IMR-90 (cell line): ENCODE measurements around the gene SYNGR1. TPM values are rescaled to one million over a fixed set of nuclear protein-coding genes. Genes with fewer than 3 reads are reported as not detected.

Source experiments
- ATAC-seq: fragments of 200-7000 bp; cut with Tn5 transposase; 2 replicates; pipeline ENCODE4 v1.9.1; 2020; ENCODE audit warnings: low read depth, mild to moderate bottlenecking, moderate library complexity
- BruUV-seq: library from RNA; stranded (reverse); fragments of 400-500 nt; replicated peaks from 2 replicates; lab custom pipeline; 2021; lab: Mats Ljungman, UMichigan
- CTCF ChIA-PET: fragments of 300-600 bp; formaldehyde crosslinking; extraction: SDS; loops from one replicate; lab custom pipeline; 2021; ENCODE audit warnings: antibody characterized with exemption; lab: Yijun Ruan, JAX
- POLR2A ChIA-PET: fragments of 300-600 bp; sonication (Branson Sonifier 250); formaldehyde crosslinking; loops from one replicate; lab custom pipeline; 2022; ENCODE audit warnings: antibody characterized with exemption; ENCODE audit not compliant: unreplicated experiment; lab: Charles Lee
- DNase-seq: peaks from one replicate; pipeline ENCODE4 v3.0.0; 2013
- H2AFZ ChIP-seq: replicated peaks from 2 replicates; pipeline ENCODE3; 2013; ENCODE audit warnings: low read length, mild to moderate bottlenecking; ENCODE audit not compliant: poor library complexity
- H2AK5ac ChIP-seq: 2 replicates; pipeline ENCODE4 v1.6.1; 2013; ENCODE audit warnings: low read depth, low read length, inconsistent platforms
- H2AK9ac ChIP-seq: replicated peaks from 2 replicates; pipeline ENCODE3; 2013; ENCODE audit warnings: mild to moderate bottlenecking, low read depth, low read length, moderate library complexity; ENCODE audit not compliant: poor library complexity
- H2BK120ac ChIP-seq: 2 replicates; pipeline ENCODE4 v1.6.1; 2013; ENCODE audit warnings: low read depth, low read length, inconsistent platforms
- H2BK15ac ChIP-seq: 3 replicates; pipeline ENCODE4 v1.6.1; 2013; ENCODE audit warnings: low read depth, low read length, inconsistent platforms
- H2BK20ac ChIP-seq: 2 replicates; pipeline ENCODE4 v1.6.1; 2013; ENCODE audit warnings: low read depth, mild to moderate bottlenecking, inconsistent platforms, low read length, moderate library complexity
- H2BK5ac ChIP-seq: 2 replicates; pipeline ENCODE4 v1.6.1; 2013; ENCODE audit warnings: mild to moderate bottlenecking, low read depth, low read length, inconsistent platforms; ENCODE audit not compliant: poor library complexity, severe bottlenecking
- H3K14ac ChIP-seq: replicated peaks from 2 replicates; pipeline ENCODE4 v1.6.1; 2013; ENCODE audit warnings: low read depth, low read length, inconsistent platforms
- H3K18ac ChIP-seq: 2 replicates; pipeline ENCODE4 v1.6.1; 2013; ENCODE audit warnings: low read depth, low read length, control low read depth
- H3K23ac ChIP-seq: 2 replicates; pipeline ENCODE4 v1.6.1; 2013; ENCODE audit warnings: low read depth, low read length, inconsistent platforms
- H3K27ac ChIP-seq: 2 replicates; pipeline ENCODE4 v1.5.1; 2013; ENCODE audit warnings: mild to moderate bottlenecking, control low read depth, low read length; ENCODE audit not compliant: insufficient read depth
- H3K27me3 ChIP-seq: 2 replicates; pipeline ENCODE4 v1.6.1; 2013; ENCODE audit warnings: low read length; ENCODE audit not compliant: control insufficient read depth, insufficient read depth
- H3K36me3 ChIP-seq: 2 replicates; pipeline ENCODE4 v1.6.1; 2013; ENCODE audit warnings: low read length, mixed read lengths; ENCODE audit not compliant: control insufficient read depth, insufficient read depth
- H3K4ac ChIP-seq: 2 replicates; pipeline ENCODE4 v1.6.1; 2013; ENCODE audit warnings: low read depth, low read length, inconsistent platforms
- H3K4me1 ChIP-seq: 2 replicates; pipeline ENCODE4 v1.6.1; 2013; ENCODE audit warnings: low read length, mixed read lengths; ENCODE audit not compliant: control insufficient read depth, insufficient read depth
- H3K4me2 ChIP-seq: 2 replicates; pipeline ENCODE4 v1.6.1; 2013; ENCODE audit warnings: low read depth, mild to moderate bottlenecking, control low read depth, low read length, moderate library complexity
- H3K4me3 ChIP-seq: 2 replicates; pipeline ENCODE4 v1.5.1; 2013; ENCODE audit warnings: low read depth, mild to moderate bottlenecking, control low read depth, low read length, moderate library complexity; ENCODE audit not compliant: insufficient read depth
- H3K56ac ChIP-seq: 2 replicates; pipeline ENCODE4 v1.6.1; 2013; ENCODE audit warnings: low read length, inconsistent platforms; ENCODE audit not compliant: insufficient read depth; ENCODE audit errors: extremely low read depth
- H3K79me1 ChIP-seq, 2 experiments: 2 replicates each; pipeline ENCODE4 v1.6.1; 2013; ENCODE audit warnings: low read length in 2 of 2, inconsistent platforms in 1 of 2, low read depth in 1 of 2
- H3K9ac ChIP-seq: 2 replicates; pipeline ENCODE4 v1.6.1; 2013; ENCODE audit warnings: low read depth, low read length, control low read depth
- H3K9me1 ChIP-seq: 2 replicates; pipeline ENCODE4 v1.6.1; 2013; ENCODE audit warnings: low read length, inconsistent platforms; ENCODE audit not compliant: insufficient read depth
- H3K9me3 ChIP-seq: 2 replicates; pipeline ENCODE4 v1.6.1; 2013; ENCODE audit warnings: low read length; ENCODE audit not compliant: control insufficient read depth, insufficient read depth
- H4K20me1 ChIP-seq: 2 replicates; pipeline ENCODE4 v1.6.1; 2013; ENCODE audit warnings: low read length, inconsistent platforms; ENCODE audit not compliant: insufficient read depth
- H4K5ac ChIP-seq: 2 replicates; pipeline ENCODE4 v1.6.1; 2013; ENCODE audit warnings: mild to moderate bottlenecking, low read depth, low read length, control low read depth
- H4K8ac ChIP-seq, 2 experiments: 2 replicates each; pipeline ENCODE4 v1.6.1; 2013; ENCODE audit warnings: low read depth in 2 of 2, low read length in 2 of 2, control low read depth in 1 of 2, inconsistent platforms in 1 of 2
- H4K91ac ChIP-seq: 2 replicates; pipeline ENCODE4 v1.6.1; 2013; ENCODE audit warnings: low read depth, low read length, inconsistent platforms; ENCODE audit not compliant: insufficient read depth
- BHLHE40 ChIP-seq: fragments of 150-350 bp; IDR thresholded peaks from 2 replicates; pipeline ENCODE4 v1.6.1; 2016; ENCODE audit warnings: mild to moderate bottlenecking, low read depth, low read length
- CEBPB ChIP-seq: IDR thresholded peaks from 2 replicates; pipeline ENCODE4 v1.6.1; 2012; ENCODE audit warnings: low read depth, low read length, improper control_type of control experiment
- CHD1 ChIP-seq: IDR thresholded peaks from 2 replicates; pipeline ENCODE4 v1.6.1; 2012; ENCODE audit warnings: low read depth, low read length, improper control_type of control experiment
- FOS ChIP-seq: fragments of 150-350 bp; IDR thresholded peaks from 2 replicates; pipeline ENCODE4 v1.6.1; 2016; ENCODE audit warnings: low read depth, low read length
- MAFK ChIP-seq: IDR thresholded peaks from 2 replicates; pipeline ENCODE4 v1.6.1; 2012; ENCODE audit warnings: low read depth, low read length, improper control_type of control experiment
- MAZ ChIP-seq: IDR thresholded peaks from 2 replicates; pipeline ENCODE4 v1.6.1; 2012; ENCODE audit warnings: low read depth, mild to moderate bottlenecking, low read length, improper control_type of control experiment, moderate library complexity, borderline replicate concordance
- MXI1 ChIP-seq: IDR thresholded peaks from 2 replicates; pipeline ENCODE4 v1.6.1; 2012; ENCODE audit warnings: low read depth, mild to moderate bottlenecking, low read length, moderate library complexity, borderline replicate concordance
- NFE2L2 ChIP-seq: fragments of 150-350 bp; IDR thresholded peaks from 2 replicates; pipeline ENCODE4 v1.6.1; 2016; ENCODE audit warnings: low read depth, mild to moderate bottlenecking, low read length
- POLR2A ChIP-seq: IDR thresholded peaks from 2 replicates; pipeline ENCODE4 v1.6.1; 2012; ENCODE audit warnings: mild to moderate bottlenecking, low read depth, low read length
- RAD21 ChIP-seq: IDR thresholded peaks from 2 replicates; pipeline ENCODE4 v1.6.1; 2012; ENCODE audit warnings: low read length, improper control_type of control experiment
- RCOR1 ChIP-seq: IDR thresholded peaks from 2 replicates; pipeline ENCODE4 v1.6.1; 2012; ENCODE audit warnings: mild to moderate bottlenecking, low read length, improper control_type of control experiment; ENCODE audit not compliant: insufficient replicate concordance
- RFX5 ChIP-seq: IDR thresholded peaks from 2 replicates; pipeline ENCODE4 v1.8.0; 2012; ENCODE audit warnings: low read depth, mild to moderate bottlenecking, low read length, moderate library complexity
- SMC3 ChIP-seq: fragments of 150-350 bp; IDR thresholded peaks from 2 replicates; pipeline ENCODE4 v1.6.1; 2016; ENCODE audit warnings: low read depth, mild to moderate bottlenecking, antibody characterized with exemption, low read length, moderate library complexity
- WGBS, 2 experiments: methylation state at CpG; one replicate each; pipeline versions ENCODE4 v1.1.5 to v1.1.7; 2013; ENCODE audit warnings: missing lambda C conversion rate in 2 of 2; ENCODE audit not compliant: insufficient read length in 1 of 2; ENCODE audit errors: extremely low coverage in 2 of 2; 5-methylcytosine and 5-hydroxymethylcytosine counted together
- dilution Hi-C: fragments of 300-500 bp; cut with HindIII; formaldehyde crosslinking; loops from one replicate; pipeline ENCODE4 v1.14.3; 2018; ENCODE audit warnings: low sequenced_read_pairs; ENCODE audit not compliant: unreplicated experiment
- in situ Hi-C: fragments of 300-500 bp; cut with MboI; formaldehyde crosslinking; loops from 3 replicates; pipeline ENCODE4 v1.14.3; 2019; ENCODE audit warnings: low sequenced_read_pairs, inconsistent platforms, mixed read lengths
- intact Hi-C: fragments of 100-400 bp; cut with micrococcal nuclease; formaldehyde crosslinking; loops from 2 replicates; pipeline ENCODE4 v1.10.0; 2022
- polyA plus RNA-seq, 3 experiments: library from polyadenylated mRNA; depleted of rRNA; stranded (reverse); fragments of >200 nt; gene quantifications; 2 replicates each; pipeline ENCODE4 v1.2.3, GENCODE V29; 2012; ENCODE audit warnings: low replicate concordance in 1 of 3
- total RNA-seq: library from RNA; depleted of rRNA; stranded (reverse); fragments of >200 nt; gene quantifications from 2 replicates; pipeline ENCODE4 v1.2.3, GENCODE V29; 2012
- TF ChIP-seq, protein P1 (sequence below): conservative IDR thresholded peaks from 2 replicates; pipeline ENCODE4 v1.5.1; 2012; ENCODE audit warnings: mild to moderate bottlenecking, low read depth, low read length, improper control_type of control experiment
- TF ChIP-seq, protein P2 (sequence below): fragments of 150-350 bp; IDR thresholded peaks from 2 replicates; pipeline ENCODE4 v1.6.1; 2016; ENCODE audit warnings: low read depth, mild to moderate bottlenecking, low read length, moderate library complexity, borderline replicate concordance

Gene SYNGR1
- total and polyA plus RNA-seq, 2 of the 4 experiments (the other 2 are of a cell fraction), result 6.3 to 81.5 TPM

DNA sequence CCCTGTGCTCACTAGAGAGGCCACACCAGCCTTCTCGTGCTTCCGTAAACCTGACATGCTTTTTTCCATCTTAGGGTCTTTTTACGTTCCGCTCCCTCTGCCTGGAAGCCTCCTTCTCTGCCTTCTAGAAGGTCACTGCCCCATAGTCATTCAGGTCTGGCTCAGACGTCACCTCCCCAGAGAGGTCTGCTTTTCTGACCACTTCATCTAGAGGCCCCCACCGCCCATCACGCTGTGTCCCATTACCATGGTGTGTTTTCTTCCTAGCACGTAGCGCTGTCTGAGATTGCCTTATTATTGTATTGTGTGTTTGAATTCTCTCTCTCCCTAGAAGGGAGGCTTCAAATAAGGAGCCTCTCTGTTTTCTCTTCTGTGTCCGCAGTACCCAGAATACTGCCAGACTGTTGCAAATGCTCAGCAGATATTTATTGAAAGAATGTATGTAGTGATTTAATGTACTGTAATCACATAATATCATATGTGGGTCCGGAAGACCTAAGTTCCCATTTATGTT lies 59.8 kb downstream of the SYNGR1 start:
- H2BK20ac ChIP-seq, result no peak overlapping the region
- H3K79me1 ChIP-seq, result peaks cover 25 to 59% of the 10 kb centered on the region in 2 experiments
- TF ChIP-seq RAD21, result no peak
- TF ChIP-seq MXI1, result no peak
- no peak for TF ChIP-seq RCOR1
- TF ChIP-seq, protein P1, sequence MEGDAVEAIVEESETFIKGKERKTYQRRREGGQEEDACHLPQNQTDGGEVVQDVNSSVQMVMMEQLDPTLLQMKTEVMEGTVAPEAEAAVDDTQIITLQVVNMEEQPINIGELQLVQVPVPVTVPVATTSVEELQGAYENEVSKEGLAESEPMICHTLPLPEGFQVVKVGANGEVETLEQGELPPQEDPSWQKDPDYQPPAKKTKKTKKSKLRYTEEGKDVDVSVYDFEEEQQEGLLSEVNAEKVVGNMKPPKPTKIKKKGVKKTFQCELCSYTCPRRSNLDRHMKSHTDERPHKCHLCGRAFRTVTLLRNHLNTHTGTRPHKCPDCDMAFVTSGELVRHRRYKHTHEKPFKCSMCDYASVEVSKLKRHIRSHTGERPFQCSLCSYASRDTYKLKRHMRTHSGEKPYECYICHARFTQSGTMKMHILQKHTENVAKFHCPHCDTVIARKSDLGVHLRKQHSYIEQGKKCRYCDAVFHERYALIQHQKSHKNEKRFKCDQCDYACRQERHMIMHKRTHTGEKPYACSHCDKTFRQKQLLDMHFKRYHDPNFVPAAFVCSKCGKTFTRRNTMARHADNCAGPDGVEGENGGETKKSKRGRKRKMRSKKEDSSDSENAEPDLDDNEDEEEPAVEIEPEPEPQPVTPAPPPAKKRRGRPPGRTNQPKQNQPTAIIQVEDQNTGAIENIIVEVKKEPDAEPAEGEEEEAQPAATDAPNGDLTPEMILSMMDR, result no peak
- no peak for TF ChIP-seq FOS
- TF ChIP-seq MAZ, result no peak
- no peak for TF ChIP-seq CEBPB
- TF ChIP-seq, protein P2, sequence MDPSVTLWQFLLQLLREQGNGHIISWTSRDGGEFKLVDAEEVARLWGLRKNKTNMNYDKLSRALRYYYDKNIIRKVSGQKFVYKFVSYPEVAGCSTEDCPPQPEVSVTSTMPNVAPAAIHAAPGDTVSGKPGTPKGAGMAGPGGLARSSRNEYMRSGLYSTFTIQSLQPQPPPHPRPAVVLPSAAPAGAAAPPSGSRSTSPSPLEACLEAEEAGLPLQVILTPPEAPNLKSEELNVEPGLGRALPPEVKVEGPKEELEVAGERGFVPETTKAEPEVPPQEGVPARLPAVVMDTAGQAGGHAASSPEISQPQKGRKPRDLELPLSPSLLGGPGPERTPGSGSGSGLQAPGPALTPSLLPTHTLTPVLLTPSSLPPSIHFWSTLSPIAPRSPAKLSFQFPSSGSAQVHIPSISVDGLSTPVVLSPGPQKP, result no peak
- TF ChIP-seq POLR2A, result no peak
- TF ChIP-seq SMC3, result no peak
- no peak for TF ChIP-seq RFX5
- no peak for TF ChIP-seq CHD1
- no peak for TF ChIP-seq MAFK
- TF ChIP-seq NFE2L2, result no peak
- TF ChIP-seq BHLHE40, result no peak
- no peak overlapping the region for H4K8ac ChIP-seq
- H3K14ac ChIP-seq, result no peak overlapping the region
- H2AK5ac ChIP-seq, result no peak overlapping the region
- H2BK120ac ChIP-seq, result no peak overlapping the region
- no peak overlapping the region for H3K9ac ChIP-seq
- no TSS peak for BruUV-seq
- WGBS, 2 experiments, result 100% methylated on average over 2 of the region's 11 CpGs; no CpG with 5 or more reads in 1 of the 2 experiments
- no peak overlapping the region for H4K5ac ChIP-seq
- H3K36me3 ChIP-seq, result peaks cover 2% of the 10 kb centered on the region; the same call in 1 of the 2 replicates
- no peak overlapping the region for H3K4me2 ChIP-seq
- ATAC-seq, result no peak
- ChIA-PET CTCF (no interaction called here), POLR2A (no interaction called here)
- no peak overlapping the region for H4K91ac ChIP-seq
- peaks cover 27% of the 10 kb centered on the region for H4K20me1 ChIP-seq
- no peak overlapping the region for H3K4ac ChIP-seq
- H2BK15ac ChIP-seq, result no peak overlapping the region
- H2AK9ac ChIP-seq, result no peak overlapping the region
- no peak overlapping the region for H2BK5ac ChIP-seq
- no peak overlapping the region for H3K4me3 ChIP-seq
- dilution Hi-C loops (no loop called here), in situ Hi-C loops (loop anchor here (10.0 kb wide), 1 partner anchor 105 kb away; no protein-coding TSS in a partner anchor), intact Hi-C loops (loop anchor here (10.0 kb wide), 1 partner anchor 115 kb away; the partner anchor contains the start of gene ATF4)
- no peak overlapping the region for H3K27ac ChIP-seq
- DNase-seq, result no peak
- no peak overlapping the region for H3K18ac ChIP-seq
- H3K27me3 ChIP-seq, result no peaks in the 10 kb centered on the region
- no peak overlapping the region for H3K56ac ChIP-seq
- H3K23ac ChIP-seq, result no peak overlapping the region
- H3K4me1 ChIP-seq, result peaks cover 15% of the 10 kb centered on the region
- H3K9me3 ChIP-seq, result no peaks in the 10 kb centered on the region
- H3K9me1 ChIP-seq, result peaks cover 12% of the 10 kb centered on the region; the same call in 1 of the 2 replicates
- H2AFZ ChIP-seq, result no peak overlapping the region
